Urinary bladder (tissue), 4 donors: ENCODE data around the gene TLE1. TPM values are rescaled to one million over a fixed set of nuclear protein-coding genes. Genes with fewer than 3 reads are reported as not detected.
A peak's percentile ranks its signal among the peaks of the same experiment; 100 is the strongest.
"Not testable (repeated sequence)": the region's sequence is repeated elsewhere in the genome, so short reads cannot be mapped to it uniquely, and the experiment has no call there.

Experiments used
- DNase-seq: peaks from one replicate; pipeline ENCODE4 v3.0.0-alpha.2; 2015; ENCODE audit errors: extremely low spot score
- H3K27ac ChIP-seq: one replicate; pipeline ENCODE4 v1.5.1; 2013; ENCODE audit warnings: low read depth, mild to moderate bottlenecking, moderate library complexity
- H3K36me3 ChIP-seq: one replicate; pipeline ENCODE4 v1.6.1; 2013; ENCODE audit warnings: mild to moderate bottlenecking, moderate library complexity; ENCODE audit not compliant: insufficient read depth
- H3K4me1 ChIP-seq: one replicate; pipeline ENCODE4 v1.6.1; 2013; ENCODE audit warnings: mild to moderate bottlenecking, moderate library complexity; ENCODE audit not compliant: insufficient read depth
- H3K4me3 ChIP-seq: one replicate; pipeline ENCODE4 v1.5.1; 2013; ENCODE audit warnings: low read depth, low read length
- WGBS: extraction: QIAGEN DNeasy Blood & Tissue Kit; methylation state at CpG from one replicate; pipeline ENCODE4 v1.1.7; 2013; 5-methylcytosine and 5-hydroxymethylcytosine counted together
- polyA plus RNA-seq: library from polyadenylated mRNA; stranded (reverse); fragments of 200-250 nt; gene quantifications from one replicate; pipeline ENCODE4 v1.2.3, GENCODE V29; 2013
- total RNA-seq: library from RNA; depleted of rRNA; stranded (reverse); fragments of >200 nt; gene quantifications from one replicate; pipeline ENCODE4 v1.2.3, GENCODE V29; 2014
- donor health status: healthy with polysubstance abuse.
- donor health status: healthy.

Gene TLE1
- total RNA-seq (52.7 TPM), polyA plus RNA-seq (37.6 TPM)

DNA sequence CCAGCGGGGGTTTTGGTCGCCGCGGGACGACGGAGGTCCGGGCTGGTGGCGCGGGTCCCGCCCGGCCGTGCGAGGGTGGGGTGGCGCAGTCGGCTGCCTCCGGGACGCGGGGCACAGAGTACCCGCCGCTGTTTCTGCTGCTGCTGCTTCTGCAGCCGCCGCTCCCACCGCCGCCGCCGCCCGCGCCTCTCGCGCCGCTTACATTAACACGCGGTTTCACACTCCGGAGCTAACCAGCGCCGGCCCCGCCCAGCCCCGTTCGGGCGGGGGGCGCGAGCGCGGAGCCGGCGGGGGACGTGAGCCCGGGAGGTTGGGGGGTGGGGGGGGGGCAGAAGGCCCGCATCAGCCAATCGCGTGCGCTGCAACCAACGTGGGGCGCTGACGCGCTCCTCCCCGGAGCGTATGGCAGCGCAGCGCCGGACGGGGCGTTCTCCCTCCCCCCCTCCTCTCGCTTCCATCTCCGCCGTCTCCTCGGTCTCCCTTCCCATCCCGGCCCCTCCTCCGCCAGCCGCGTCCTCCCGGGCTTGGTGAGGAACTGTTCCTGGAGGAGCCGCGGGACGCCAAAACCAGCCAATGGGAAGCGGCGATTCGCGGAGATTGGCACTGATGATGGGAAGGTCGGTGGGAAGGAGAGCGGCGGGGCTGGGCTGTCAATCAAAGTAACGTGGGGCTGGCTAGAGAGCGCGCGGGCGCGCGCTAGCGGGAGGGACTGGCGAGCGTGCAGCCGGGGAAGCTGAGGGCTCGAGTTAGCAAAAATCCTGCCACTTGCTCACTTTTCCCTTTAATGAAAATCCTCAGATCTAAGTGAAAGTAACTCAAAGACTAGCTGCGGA, at the start of gene TLE1:
TLE1 (minus strand) TSS at position 205 of the 833 bp plus-strand sequence. CDS start 1,307 bp downstream, outside the sequence.
- Histone ChIP-seq H3K27ac (peak within 1 kb of the TSS; percentile 82), H3K4me1 (no peaks in the 10 kb centered on the region), H3K4me3 (peak within 1 kb of the TSS; percentile 97), H3K36me3 (no peaks in the 10 kb centered on the region)
- peak; percentile 98 for DNase-seq
- under 1% methylated on average over 94 of the region's 95 CpGs for WGBS

DNA sequence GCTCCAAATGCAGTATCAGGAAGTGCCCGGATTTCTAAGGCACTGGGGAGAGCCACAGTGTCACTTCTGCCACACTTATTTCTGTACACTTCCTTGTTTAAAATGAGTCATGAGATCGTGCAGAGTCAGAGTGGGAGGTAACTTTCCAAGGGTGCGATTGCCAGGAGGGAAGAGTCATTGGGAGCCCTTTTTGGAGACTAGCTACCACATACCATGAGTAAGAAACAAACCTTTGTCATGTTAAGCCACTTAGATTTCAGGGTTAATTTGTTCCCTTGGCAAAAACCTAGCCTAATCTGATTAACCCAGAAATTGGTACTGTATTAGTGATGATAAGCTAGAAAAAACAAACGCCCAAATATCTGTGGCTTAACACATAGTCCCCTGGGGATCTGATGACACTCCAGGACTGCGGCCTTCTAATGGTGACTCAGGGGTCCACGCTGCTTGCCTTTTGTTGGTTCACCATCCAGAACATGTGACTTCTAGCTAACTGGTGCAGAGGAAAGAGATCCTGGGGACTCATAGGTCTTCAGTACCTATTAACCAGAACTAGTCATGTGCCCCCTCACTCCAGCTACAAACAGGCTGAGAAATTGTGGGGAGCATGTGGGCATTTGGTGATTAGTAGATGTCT, 48.6 kb upstream of the TLE1 start:
- Histone ChIP-seq H3K4me3 (no peak overlapping the region), H3K27ac (peak overlapping the region; percentile 29), H3K4me1 (no peaks in the 10 kb centered on the region), H3K36me3 (no peaks in the 10 kb centered on the region)
- WGBS = 66% methylated on average over 6 of the region's 6 CpGs
- no peak for DNase-seq

DNA sequence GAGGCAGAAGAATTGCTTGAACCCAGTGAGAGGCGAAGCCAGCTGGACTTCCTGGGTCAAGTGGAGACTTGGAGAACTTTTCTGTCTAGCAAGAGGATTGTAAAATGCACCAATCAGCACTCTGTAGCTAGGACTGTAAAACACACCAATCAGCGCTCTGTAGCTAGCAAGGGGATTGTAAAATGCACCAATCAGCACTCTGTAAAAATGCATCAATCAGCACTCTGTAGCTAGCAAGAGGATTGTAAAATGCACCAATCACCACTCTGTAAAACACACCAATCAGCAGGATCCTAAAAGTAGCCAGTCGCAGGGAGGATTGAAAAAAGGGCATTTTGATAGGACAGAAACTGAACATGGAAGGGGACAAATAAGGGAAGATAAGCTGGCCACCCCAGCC, 41.2 kb upstream of the TLE1 start:
- not testable (repeated sequence) for H3K27ac ChIP-seq, H3K36me3 ChIP-seq, DNase-seq, H3K4me3 ChIP-seq, H3K4me1 ChIP-seq
- WGBS = 97% methylated on average over 3 of the region's 3 CpGs

DNA sequence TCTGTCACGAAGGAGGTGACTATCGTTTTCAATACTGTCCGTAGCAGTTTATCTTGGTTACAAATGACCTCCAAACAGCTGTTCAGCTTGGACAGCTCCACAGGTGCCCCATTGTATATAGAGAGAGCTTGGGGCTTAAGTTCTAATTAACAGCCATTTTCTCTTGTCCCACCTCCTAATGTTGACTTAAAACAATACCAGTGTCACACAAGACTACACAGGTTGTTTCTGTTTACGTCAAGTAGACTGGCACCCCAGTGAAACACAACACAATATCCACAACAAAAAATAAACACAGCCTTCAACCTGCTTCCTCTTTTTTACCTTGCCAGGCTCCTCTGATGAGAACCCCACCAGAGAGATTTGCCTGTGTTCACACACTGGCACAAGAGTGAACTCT, 39.8 kb upstream of the TLE1 start:
- 73% methylated on average over 4 of the region's 4 CpGs for WGBS
- no peaks in the 10 kb centered on the region for H3K4me1 ChIP-seq
- no peak overlapping the region for H3K4me3 ChIP-seq
- H3K27ac ChIP-seq = no peak overlapping the region
- no peaks in the 10 kb centered on the region for H3K36me3 ChIP-seq
- DNase-seq = no peak

DNA sequence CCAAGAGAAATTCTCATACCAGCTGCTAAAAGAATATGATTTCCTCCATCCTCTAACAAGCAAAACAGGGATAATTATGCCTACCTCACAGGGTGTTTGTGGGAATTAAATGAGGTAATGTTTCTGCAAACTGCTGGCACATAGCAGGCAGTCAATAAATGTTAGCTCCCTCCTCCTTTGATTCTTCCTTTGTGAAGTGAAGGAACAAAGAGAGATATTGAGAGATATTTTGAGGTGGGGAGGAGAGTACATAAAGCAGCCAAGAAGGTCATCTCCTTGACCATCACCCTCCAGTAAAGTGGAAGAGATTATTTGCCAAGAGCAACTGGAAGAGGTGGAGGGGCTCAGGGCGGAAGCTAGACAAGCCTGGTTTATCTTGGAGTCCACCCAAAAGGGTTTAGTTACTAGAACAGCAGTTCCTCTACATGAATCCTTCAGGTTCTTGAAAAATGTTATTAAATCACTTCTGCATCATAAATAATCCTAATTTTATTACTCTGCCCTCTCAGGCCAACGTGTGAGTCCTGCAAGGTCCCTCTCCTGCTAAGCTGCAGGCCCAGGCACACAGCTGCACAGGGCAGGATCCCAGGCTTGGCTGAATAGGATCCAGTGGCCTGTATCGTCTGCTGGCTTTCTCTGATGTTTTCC, 35.0 kb upstream of the TLE1 start:
- no peaks in the 10 kb centered on the region for H3K36me3 ChIP-seq
- WGBS = 30% methylated on average over 3 of the region's 3 CpGs
- no peaks in the 10 kb centered on the region for H3K4me1 ChIP-seq
- no peak overlapping the region for H3K4me3 ChIP-seq
- H3K27ac ChIP-seq = peak overlapping the region; percentile 43
- peak; percentile 62 for DNase-seq

DNA sequence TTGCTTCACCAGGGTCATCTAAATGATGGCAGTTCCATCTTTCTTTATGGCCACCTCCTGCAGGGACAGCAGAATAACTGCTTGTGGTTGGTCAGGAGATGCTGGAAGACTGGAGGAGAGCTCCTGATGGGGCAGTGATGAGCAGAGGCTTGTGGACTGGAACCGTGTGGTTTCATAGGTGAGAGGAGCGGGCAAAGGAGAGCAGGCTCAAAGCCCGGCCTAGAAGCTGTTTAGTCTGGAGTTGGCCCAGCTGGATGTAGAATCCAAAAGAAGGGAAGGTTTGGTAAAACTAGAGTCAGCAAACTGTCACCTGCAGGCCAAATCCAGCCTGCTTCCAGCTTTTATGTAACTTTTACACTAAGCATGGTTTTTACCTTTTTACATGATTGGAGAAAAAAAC, 32.9 kb upstream of the TLE1 start:
- no peaks in the 10 kb centered on the region for H3K4me1 ChIP-seq
- DNase-seq = no peak
- no peak overlapping the region for H3K27ac ChIP-seq
- WGBS = 97% methylated on average over 3 of the region's 3 CpGs
- H3K36me3 ChIP-seq = no peaks in the 10 kb centered on the region
- no peak overlapping the region for H3K4me3 ChIP-seq

DNA sequence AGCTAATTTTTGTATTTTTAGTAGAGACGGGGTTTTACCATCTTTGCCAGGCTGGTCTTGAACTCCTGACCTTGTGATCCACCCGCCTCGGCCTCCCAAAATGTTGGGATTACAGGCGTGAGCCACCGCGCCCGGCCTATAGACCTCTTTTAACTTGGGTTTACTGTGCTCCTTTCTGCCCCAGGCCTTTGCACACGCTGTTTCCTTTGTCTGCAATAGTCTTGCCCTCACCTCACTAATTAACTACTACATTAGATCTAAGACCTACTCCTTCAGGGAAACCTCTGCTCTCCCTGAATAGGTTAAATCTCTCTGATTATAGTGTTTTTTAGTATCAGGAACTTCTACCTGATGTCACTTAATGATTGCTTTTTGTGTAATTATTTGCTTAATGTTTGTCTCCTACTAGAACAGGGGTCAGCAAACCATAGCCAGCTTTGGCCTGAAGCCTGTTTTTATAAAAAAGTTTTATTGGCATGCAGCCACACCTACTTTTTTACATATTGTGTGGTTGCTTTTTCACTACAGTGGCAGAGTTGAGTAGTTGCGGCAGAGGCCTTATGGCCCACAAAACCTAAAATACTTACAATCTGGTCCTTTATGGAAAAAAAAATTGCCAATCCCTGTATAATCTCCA, 31.2 kb upstream of the TLE1 start:
- H3K36me3 ChIP-seq = no peaks in the 10 kb centered on the region
- 91% methylated on average over 9 of the region's 9 CpGs for WGBS
- H3K4me3 ChIP-seq = no peak overlapping the region
- no peak overlapping the region for H3K27ac ChIP-seq
- DNase-seq = no peak
- no peaks in the 10 kb centered on the region for H3K4me1 ChIP-seq

DNA sequence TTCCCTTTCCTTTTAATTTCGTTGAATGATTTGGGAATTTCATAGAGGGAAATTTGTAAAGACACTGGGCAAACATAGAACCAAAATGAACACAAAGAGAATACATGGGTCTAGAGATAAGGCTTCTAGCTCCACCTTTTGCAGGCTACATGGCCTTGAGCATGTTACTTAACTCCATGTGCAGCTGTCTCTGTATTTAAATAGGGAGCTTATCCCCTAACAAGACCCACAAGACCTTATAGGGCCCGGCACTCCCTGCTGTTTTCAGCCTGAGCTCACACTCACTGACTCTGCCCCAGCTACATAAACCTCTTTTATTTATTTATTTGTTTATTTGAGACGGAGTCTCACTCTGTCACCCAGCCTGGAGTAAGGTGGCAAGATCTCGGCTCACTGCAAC, 30.6 kb upstream of the TLE1 start:
- no peak overlapping the region for H3K4me3 ChIP-seq
- 90% methylated on average over 4 of the region's 4 CpGs for WGBS
- no peak overlapping the region for H3K27ac ChIP-seq
- DNase-seq = no peak
- H3K36me3 ChIP-seq = no peaks in the 10 kb centered on the region
- H3K4me1 ChIP-seq = no peaks in the 10 kb centered on the region

DNA sequence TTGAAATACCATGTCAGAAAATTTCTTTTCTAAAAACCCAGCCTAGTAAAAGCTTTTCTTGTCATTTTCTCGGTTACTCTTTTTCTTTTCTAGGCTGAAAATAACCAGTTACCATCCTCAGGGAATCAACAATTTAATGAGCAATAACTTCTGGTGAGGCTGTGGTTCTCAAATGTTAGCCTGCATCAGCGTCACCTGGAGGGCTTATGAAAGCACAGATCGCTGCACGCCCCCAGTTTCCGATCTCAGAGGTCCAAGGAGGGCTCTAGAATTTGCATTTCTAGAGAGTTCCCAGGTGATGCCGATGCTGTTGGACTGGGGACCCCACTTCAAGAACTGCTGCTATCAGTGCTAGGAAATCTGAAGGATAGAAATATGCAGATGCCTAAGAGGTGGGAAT, 28.9 kb upstream of the TLE1 start:
- Histone ChIP-seq H3K4me3 (no peak overlapping the region), H3K27ac (no peak overlapping the region), H3K4me1 (no peaks in the 10 kb centered on the region), H3K36me3 (no peaks in the 10 kb centered on the region)
- no peak for DNase-seq
- 82% methylated on average over 6 of the region's 6 CpGs for WGBS

DNA sequence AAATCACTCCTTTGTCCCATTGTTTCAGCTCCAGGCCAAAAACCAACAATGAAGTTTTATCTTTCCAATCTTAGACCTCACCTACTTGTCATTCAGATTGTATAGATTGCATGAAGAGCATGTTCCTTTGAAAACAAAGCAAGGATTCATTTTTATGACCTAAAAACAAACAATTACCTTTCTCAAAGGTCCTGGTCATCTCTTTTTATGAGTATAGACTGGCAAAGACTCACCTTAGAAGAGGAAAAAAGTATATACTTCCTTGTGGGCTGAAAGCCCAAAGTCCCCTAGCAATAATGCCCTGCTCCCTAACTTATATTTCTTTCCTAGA, 28.4 kb upstream of the TLE1 start:
- H3K36me3 ChIP-seq = no peaks in the 10 kb centered on the region
- H3K4me3 ChIP-seq = no peak overlapping the region
- DNase-seq = no peak
- no peaks in the 10 kb centered on the region for H3K4me1 ChIP-seq
- no peak overlapping the region for H3K27ac ChIP-seq

DNA sequence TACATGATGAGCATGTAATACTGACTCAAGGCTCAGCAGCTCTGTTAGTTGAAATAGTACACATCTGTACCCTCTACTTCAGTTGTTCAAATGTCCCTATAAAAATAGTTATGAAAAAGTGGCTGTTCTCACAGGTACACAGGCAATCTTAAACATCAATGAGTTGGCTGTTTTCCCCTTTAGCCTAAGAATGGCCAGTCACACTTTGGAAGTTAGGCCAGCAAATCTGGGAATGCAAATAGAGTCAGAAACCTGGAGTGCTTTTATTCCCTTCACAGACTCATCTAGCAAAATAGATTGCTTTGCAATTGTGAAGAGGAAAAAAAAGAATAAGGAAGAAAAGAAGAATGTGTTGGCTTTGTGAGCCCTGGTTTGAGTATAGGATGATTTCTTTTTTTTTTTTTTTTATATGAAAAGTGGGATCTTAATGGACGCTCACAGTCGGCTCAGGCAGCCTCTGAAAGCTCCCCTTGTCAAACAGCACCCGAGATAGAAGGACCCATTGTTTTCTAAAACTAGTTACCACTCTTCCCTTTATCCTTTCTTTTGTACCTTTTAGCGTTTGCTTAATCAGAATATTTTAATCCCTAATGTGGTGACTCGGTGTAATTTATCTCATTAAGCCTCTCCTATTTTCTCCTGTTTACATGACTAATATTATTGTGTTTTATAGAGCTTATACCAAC, 27.9 kb upstream of the TLE1 start:
- Histone ChIP-seq H3K36me3 (no peaks in the 10 kb centered on the region), H3K4me1 (no peaks in the 10 kb centered on the region), H3K4me3 (no peak overlapping the region), H3K27ac (no peak overlapping the region)
- DNase-seq = no peak
- WGBS = 81% methylated on average over 5 of the region's 5 CpGs

DNA sequence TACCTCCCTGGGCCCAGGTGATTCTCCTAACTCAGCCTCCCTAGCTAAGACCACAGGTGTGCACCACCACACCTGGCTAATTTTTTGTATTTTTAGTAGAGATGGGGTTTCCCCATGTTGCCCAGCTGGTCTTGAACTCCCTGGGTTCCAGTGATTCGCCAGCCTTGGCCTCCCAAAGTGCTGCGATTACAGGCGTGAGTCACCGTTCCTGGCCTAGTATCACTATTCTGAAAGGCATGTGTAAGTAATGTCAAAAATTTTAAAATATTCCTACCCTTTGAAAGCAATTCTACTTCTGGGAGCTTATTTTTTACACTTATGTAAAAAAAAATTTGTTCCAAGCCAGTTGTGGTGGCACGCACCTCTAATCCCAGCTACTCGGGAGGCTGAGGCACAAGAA, 27.1 kb upstream of the TLE1 start:
- Histone ChIP-seq H3K36me3 (no peaks in the 10 kb centered on the region), H3K4me1 (no peaks in the 10 kb centered on the region), H3K4me3 (no peak overlapping the region), H3K27ac (no peak overlapping the region)
- no peak for DNase-seq
- 96% methylated on average over 6 of the region's 6 CpGs for WGBS

DNA sequence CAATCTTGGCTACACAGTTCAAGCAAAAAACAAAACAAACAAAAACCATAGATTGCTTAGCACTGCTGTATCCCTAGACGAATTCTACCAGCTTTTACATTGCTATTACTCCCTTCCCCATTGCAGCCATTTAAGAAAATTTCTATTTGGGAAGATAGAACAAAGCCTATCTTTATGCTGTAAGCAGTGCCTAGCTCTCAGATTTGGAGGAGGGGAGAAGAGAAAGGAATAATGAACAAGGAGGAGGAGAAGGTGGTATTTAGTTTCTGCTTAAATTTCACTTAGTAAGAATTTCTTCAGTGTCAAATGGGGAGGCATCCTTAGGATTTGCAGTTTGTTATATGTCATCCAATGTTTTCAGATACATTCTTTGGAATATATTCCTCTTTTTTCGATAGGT, 16.2 kb upstream of the TLE1 start:
- H3K27ac ChIP-seq = no peak overlapping the region
- H3K36me3 ChIP-seq = no peaks in the 10 kb centered on the region
- no peaks in the 10 kb centered on the region for H3K4me1 ChIP-seq
- DNase-seq = no peak
- H3K4me3 ChIP-seq = no peak overlapping the region
- WGBS = 95% methylated on average over 2 of the region's 2 CpGs
